K562 (cell line): ENCODE measurements around the gene SCYL2.
"Not testable (repeated sequence)": the region's sequence is repeated elsewhere in the genome, so short reads cannot be mapped to it uniquely, and the experiment has no call there.

Source experiments
- BHLHE40 ChIP-seq: IDR thresholded peaks from 2 replicates; pipeline ENCODE4 v1.6.1; 2011; ENCODE audit warnings: low read length, improper control_type of control experiment
- CBFB ChIP-seq: sonication (generic); formaldehyde crosslinking; IDR thresholded peaks from 2 replicates; pipeline ENCODE4 v1.4.0; 2020; ENCODE audit warnings: mild to moderate bottlenecking, missing genetic modification reagents
- CHD2 ChIP-seq: IDR thresholded peaks from 2 replicates; pipeline ENCODE4 v1.6.1; 2011; ENCODE audit warnings: low read depth, low read length
- GABPB1 ChIP-seq: sonication (generic); formaldehyde crosslinking; IDR thresholded peaks from 2 replicates; pipeline ENCODE4 v1.8.0; 2022; ENCODE audit warnings: mild to moderate bottlenecking, missing genetic modification reagents
- LCOR ChIP-seq: sonication (generic); formaldehyde crosslinking; IDR thresholded peaks from 2 replicates; pipeline ENCODE4 v1.8.0; 2022; ENCODE audit warnings: mild to moderate bottlenecking, missing genetic modification reagents
- NR2C2 ChIP-seq, 2 experiments: fragments of 200-800 bp in 1 of 2; sonication (Bioruptor generic) in 1 of 2; sonication (generic) in 1 of 2; formaldehyde crosslinking in 1 of 2; IDR thresholded peaks; 2 replicates each; pipeline versions ENCODE4 v1.6.1 to v1.8.0; 2016 to 2022; ENCODE audit warnings: mild to moderate bottlenecking in 1 of 2, missing compliant biosample characterization in 1 of 2, missing genetic modification characterization in 1 of 2, missing genetic modification reagents in 1 of 2
- TCF7L2 ChIP-seq: fragments of 150-350 bp; IDR thresholded peaks from 2 replicates; pipeline ENCODE4 v1.6.1; 2016; ENCODE audit warnings: low read depth, mild to moderate bottlenecking, low read length, moderate library complexity
- ZEB2 ChIP-seq: fragments of 450-650 bp; IDR thresholded peaks from 2 replicates; pipeline ENCODE4 v1.6.1; 2016
- ZNF24 ChIP-seq: fragments of 450-650 bp; IDR thresholded peaks from 2 replicates; pipeline ENCODE4 v1.6.1; 2016
- TF ChIP-seq, protein P1 (sequence below): sonication (generic); formaldehyde crosslinking; IDR thresholded peaks from 2 replicates; pipeline ENCODE4 v1.8.0; 2022; ENCODE audit warnings: missing genetic modification reagents, mild to moderate bottlenecking, borderline replicate concordance
- TF ChIP-seq, protein P2 (sequence below), 3 experiments: IDR thresholded peaks in 2 of 3; conservative IDR thresholded peaks in 1 of 3; 2 replicates each; pipeline ENCODE4 v1.5.1; 2011 to 2012; ENCODE audit warnings: low read length in 3 of 3, mild to moderate bottlenecking in 3 of 3, control low read depth in 2 of 3, improper control_type of control experiment in 1 of 3, inconsistent platforms in 1 of 3, low read depth in 1 of 3, mixed read lengths in 1 of 3, moderate library complexity in 1 of 3; ENCODE audit not compliant: insufficient read depth in 2 of 3
- TF ChIP-seq, protein P3 (sequence below): sonication (generic); formaldehyde crosslinking; IDR thresholded peaks from 2 replicates; pipeline ENCODE4 v1.8.1; 2022; ENCODE audit warnings: missing genetic modification reagents
- TF ChIP-seq, protein P4 (sequence below), 2 experiments: fragments of 450-650 bp; formaldehyde crosslinking in 1 of 2; IDR thresholded peaks; 2 replicates each; pipeline versions ENCODE4 v1.4.0 to v1.6.1; 2014 to 2020; ENCODE audit warnings: mild to moderate bottlenecking in 2 of 2, borderline replicate concordance in 1 of 2, low read depth in 1 of 2

DNA sequence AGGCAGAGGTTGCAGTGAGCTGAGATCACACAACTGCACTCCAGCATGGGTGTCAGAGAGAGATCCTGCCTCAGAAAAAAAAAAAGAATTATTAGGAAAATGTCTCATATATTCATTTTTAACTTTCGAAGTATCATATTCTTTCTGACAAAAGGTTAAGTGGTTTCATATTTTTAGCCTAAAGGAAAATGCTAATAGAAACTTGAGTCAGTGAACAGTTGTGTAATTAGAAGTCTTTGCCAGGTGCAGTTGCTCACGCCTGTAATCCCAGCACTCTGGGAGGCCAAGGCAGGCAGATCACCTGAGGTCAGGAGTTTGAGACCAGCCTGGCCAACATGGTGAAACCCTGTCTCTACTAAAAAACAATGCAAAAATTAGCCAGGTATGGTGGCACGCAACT, 35.1 kb upstream of the SCYL2 start:
- TF ChIP-seq GABPB1 (CRISPR knock-in tag); CHD2; NR2C2 (CRISPR knock-in tag; IDR thresholded peaks at IDR 0.05); NR2C2 (tag; IDR thresholded peaks at IDR 0.05); BHLHE40; CBFB (CRISPR knock-in tag); ZEB2; ZNF24; LCOR (CRISPR knock-in tag); TCF7L2: not testable (repeated sequence)
- TF ChIP-seq, protein P1, sequence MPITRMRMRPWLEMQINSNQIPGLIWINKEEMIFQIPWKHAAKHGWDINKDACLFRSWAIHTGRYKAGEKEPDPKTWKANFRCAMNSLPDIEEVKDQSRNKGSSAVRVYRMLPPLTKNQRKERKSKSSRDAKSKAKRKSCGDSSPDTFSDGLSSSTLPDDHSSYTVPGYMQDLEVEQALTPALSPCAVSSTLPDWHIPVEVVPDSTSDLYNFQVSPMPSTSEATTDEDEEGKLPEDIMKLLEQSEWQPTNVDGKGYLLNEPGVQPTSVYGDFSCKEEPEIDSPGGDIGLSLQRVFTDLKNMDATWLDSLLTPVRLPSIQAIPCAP (CRISPR knock-in tag): not testable (repeated sequence)
- TF ChIP-seq, protein P2, sequence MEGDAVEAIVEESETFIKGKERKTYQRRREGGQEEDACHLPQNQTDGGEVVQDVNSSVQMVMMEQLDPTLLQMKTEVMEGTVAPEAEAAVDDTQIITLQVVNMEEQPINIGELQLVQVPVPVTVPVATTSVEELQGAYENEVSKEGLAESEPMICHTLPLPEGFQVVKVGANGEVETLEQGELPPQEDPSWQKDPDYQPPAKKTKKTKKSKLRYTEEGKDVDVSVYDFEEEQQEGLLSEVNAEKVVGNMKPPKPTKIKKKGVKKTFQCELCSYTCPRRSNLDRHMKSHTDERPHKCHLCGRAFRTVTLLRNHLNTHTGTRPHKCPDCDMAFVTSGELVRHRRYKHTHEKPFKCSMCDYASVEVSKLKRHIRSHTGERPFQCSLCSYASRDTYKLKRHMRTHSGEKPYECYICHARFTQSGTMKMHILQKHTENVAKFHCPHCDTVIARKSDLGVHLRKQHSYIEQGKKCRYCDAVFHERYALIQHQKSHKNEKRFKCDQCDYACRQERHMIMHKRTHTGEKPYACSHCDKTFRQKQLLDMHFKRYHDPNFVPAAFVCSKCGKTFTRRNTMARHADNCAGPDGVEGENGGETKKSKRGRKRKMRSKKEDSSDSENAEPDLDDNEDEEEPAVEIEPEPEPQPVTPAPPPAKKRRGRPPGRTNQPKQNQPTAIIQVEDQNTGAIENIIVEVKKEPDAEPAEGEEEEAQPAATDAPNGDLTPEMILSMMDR (IDR thresholded peaks at IDR 0.05 in 2 of 3, conservative IDR thresholded peaks at IDR 0.05 in 1 of 3; ENCODE audit: insufficient read depth in 2 of 3, low read depth in 1 of 3, low read length in 3 of 3): not testable (repeated sequence)
- TF ChIP-seq, protein P3, sequence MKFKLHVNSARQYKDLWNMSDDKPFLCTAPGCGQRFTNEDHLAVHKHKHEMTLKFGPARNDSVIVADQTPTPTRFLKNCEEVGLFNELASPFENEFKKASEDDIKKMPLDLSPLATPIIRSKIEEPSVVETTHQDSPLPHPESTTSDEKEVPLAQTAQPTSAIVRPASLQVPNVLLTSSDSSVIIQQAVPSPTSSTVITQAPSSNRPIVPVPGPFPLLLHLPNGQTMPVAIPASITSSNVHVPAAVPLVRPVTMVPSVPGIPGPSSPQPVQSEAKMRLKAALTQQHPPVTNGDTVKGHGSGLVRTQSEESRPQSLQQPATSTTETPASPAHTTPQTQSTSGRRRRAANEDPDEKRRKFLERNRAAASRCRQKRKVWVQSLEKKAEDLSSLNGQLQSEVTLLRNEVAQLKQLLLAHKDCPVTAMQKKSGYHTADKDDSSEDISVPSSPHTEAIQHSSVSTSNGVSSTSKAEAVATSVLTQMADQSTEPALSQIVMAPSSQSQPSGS (CRISPR knock-in tag): not testable (repeated sequence)
- TF ChIP-seq, protein P4, sequence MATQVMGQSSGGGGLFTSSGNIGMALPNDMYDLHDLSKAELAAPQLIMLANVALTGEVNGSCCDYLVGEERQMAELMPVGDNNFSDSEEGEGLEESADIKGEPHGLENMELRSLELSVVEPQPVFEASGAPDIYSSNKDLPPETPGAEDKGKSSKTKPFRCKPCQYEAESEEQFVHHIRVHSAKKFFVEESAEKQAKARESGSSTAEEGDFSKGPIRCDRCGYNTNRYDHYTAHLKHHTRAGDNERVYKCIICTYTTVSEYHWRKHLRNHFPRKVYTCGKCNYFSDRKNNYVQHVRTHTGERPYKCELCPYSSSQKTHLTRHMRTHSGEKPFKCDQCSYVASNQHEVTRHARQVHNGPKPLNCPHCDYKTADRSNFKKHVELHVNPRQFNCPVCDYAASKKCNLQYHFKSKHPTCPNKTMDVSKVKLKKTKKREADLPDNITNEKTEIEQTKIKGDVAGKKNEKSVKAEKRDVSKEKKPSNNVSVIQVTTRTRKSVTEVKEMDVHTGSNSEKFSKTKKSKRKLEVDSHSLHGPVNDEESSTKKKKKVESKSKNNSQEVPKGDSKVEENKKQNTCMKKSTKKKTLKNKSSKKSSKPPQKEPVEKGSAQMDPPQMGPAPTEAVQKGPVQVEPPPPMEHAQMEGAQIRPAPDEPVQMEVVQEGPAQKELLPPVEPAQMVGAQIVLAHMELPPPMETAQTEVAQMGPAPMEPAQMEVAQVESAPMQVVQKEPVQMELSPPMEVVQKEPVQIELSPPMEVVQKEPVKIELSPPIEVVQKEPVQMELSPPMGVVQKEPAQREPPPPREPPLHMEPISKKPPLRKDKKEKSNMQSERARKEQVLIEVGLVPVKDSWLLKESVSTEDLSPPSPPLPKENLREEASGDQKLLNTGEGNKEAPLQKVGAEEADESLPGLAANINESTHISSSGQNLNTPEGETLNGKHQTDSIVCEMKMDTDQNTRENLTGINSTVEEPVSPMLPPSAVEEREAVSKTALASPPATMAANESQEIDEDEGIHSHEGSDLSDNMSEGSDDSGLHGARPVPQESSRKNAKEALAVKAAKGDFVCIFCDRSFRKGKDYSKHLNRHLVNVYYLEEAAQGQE (IDR thresholded peaks at IDR 0.05; ENCODE audit: borderline replicate concordance): not testable (repeated sequence)
- TF ChIP-seq, protein P4 (CRISPR knock-in tag; IDR thresholded peaks at IDR 0.05; ENCODE audit: low read depth): not testable (repeated sequence)
